Suprapubic skin (tissue), 4 donors: ENCODE measurements around the gene TIGIT. TPM values are rescaled to one million over a fixed set of nuclear protein-coding genes. Genes with fewer than 3 reads are reported as not detected.

Experiments
- DNase-seq, 2 donors: peaks; one replicate each; pipeline ENCODE4 v3.0.0-alpha.2; 2019; ENCODE audit warnings: low spot score in 2 of 2
- H3K27ac ChIP-seq: fragments of 200-600 bp; sonication (generic); one replicate; pipeline ENCODE4 v1.5.1; 2019
- H3K27me3 ChIP-seq: fragments of 200-600 bp; sonication (generic); one replicate; pipeline ENCODE4 v1.5.1; 2019
- H3K36me3 ChIP-seq: fragments of 200-600 bp; sonication (generic); one replicate; pipeline ENCODE4 v1.5.1; 2019
- H3K4me1 ChIP-seq: fragments of 200-600 bp; sonication (generic); one replicate; pipeline ENCODE4 v1.5.1; 2019
- H3K4me3 ChIP-seq: fragments of 200-600 bp; sonication (generic); one replicate; pipeline ENCODE4 v1.5.1; 2019; ENCODE audit warnings: mild to moderate bottlenecking
- H3K9me3 ChIP-seq: fragments of 200-600 bp; sonication (generic); one replicate; pipeline ENCODE4 v1.5.1; 2019
- EP300 ChIP-seq: sonication (generic); formaldehyde crosslinking; IDR thresholded peaks from one replicate; pipeline ENCODE4 v1.6.1; 2017; ENCODE audit warnings: antibody characterized with exemption
- POLR2A ChIP-seq, 2 donors: fragments of 450-650 bp; IDR thresholded peaks; one replicate each; pipeline ENCODE4 v1.6.1; 2017; ENCODE audit warnings: antibody characterized with exemption in 2 of 2, mild to moderate bottlenecking in 2 of 2, moderate library complexity in 2 of 2
- POLR2AphosphoS5 ChIP-seq, 3 donors: sonication (generic); formaldehyde crosslinking; IDR thresholded peaks; one replicate each; pipeline ENCODE4 v1.6.1; 2017; ENCODE audit warnings: antibody characterized with exemption in 3 of 3
- WGBS: methylation state at CpG from one replicate; pipeline ENCODE4 v1.1.5; 2018; 5-methylcytosine and 5-hydroxymethylcytosine counted together
- total RNA-seq, 4 donors: library from RNA; depleted of rRNA; stranded (reverse); fragments of >200 nt; gene quantifications; one replicate each; pipeline ENCODE4 v1.1.0, GENCODE V29; 2016
- TF ChIP-seq, protein P1 (sequence below), 2 donors: fragments of 200-600 bp in 1 of 2; fragments of 450-650 bp in 1 of 2; sonication (generic) in 1 of 2; IDR thresholded peaks; one replicate each; pipeline ENCODE4 v1.5.1; 2016 to 2019; ENCODE audit warnings: antibody characterized with exemption in 2 of 2, mild to moderate bottlenecking in 1 of 2, moderate library complexity in 1 of 2

Gene TIGIT
- total RNA-seq, 4 donors from 2014 or later, result 0.30 TPM; not detected in 3

- H3K27ac ChIP-seq, result no peak overlapping the region
- no peak for TF ChIP-seq POLR2A (IDR thresholded peaks at IDR 0.05)
These were observed 57.4 kb downstream of the TIGIT start for GRCh38 chr3:114351123-114351821.

GRCh38 chr3:114351822-114352145 is 58.0 kb downstream of the TIGIT start:
- TF ChIP-seq EP300 (no peak), POLR2AphosphoS5 (IDR thresholded peaks at IDR 0.05) (no peak), POLR2A (IDR thresholded peaks at IDR 0.05) (no peak)
- TF ChIP-seq, protein P1, sequence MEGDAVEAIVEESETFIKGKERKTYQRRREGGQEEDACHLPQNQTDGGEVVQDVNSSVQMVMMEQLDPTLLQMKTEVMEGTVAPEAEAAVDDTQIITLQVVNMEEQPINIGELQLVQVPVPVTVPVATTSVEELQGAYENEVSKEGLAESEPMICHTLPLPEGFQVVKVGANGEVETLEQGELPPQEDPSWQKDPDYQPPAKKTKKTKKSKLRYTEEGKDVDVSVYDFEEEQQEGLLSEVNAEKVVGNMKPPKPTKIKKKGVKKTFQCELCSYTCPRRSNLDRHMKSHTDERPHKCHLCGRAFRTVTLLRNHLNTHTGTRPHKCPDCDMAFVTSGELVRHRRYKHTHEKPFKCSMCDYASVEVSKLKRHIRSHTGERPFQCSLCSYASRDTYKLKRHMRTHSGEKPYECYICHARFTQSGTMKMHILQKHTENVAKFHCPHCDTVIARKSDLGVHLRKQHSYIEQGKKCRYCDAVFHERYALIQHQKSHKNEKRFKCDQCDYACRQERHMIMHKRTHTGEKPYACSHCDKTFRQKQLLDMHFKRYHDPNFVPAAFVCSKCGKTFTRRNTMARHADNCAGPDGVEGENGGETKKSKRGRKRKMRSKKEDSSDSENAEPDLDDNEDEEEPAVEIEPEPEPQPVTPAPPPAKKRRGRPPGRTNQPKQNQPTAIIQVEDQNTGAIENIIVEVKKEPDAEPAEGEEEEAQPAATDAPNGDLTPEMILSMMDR (IDR thresholded peaks at IDR 0.05), result no peak
- DNase-seq, result no peak
- 100% methylated on average over 9 of the region's 9 CpGs for WGBS
- H3K9me3 ChIP-seq, result no peaks in the 10 kb centered on the region
- H3K4me3 ChIP-seq, result no peak overlapping the region
- no peaks in the 10 kb centered on the region for H3K4me1 ChIP-seq
- H3K36me3 ChIP-seq, result peaks cover 33% of the 10 kb centered on the region
- H3K27ac ChIP-seq, result no peak overlapping the region
- H3K27me3 ChIP-seq, result no peaks in the 10 kb centered on the region

More at GRCh38 chr3:114351123-114351821, 57.4 kb downstream of the TIGIT start:
- no peak for DNase-seq
- Histone ChIP-seq H3K4me3 (no peak overlapping the region), H3K36me3 (peaks cover 33% of the 10 kb centered on the region), H3K27me3 (no peaks in the 10 kb centered on the region), H3K9me3 (no peaks in the 10 kb centered on the region), H3K4me1 (no peaks in the 10 kb centered on the region)
- WGBS, result 98% methylated on average over 55 of the region's 64 CpGs

- H3K4me1 ChIP-seq, result no peaks in the 10 kb centered on the region
- no peaks in the 10 kb centered on the region for H3K9me3 ChIP-seq
- H3K4me3 ChIP-seq, result no peak overlapping the region
- H3K36me3 ChIP-seq, result peaks cover 11% of the 10 kb centered on the region
- no peaks in the 10 kb centered on the region for H3K27me3 ChIP-seq
- no peak for DNase-seq
- TF ChIP-seq POLR2AphosphoS5 (IDR thresholded peaks at IDR 0.05) (no peak), EP300 (no peak), POLR2A (IDR thresholded peaks at IDR 0.05) (no peak)
- TF ChIP-seq, protein P1 (IDR thresholded peaks at IDR 0.05), result no peak
- no peak overlapping the region for H3K27ac ChIP-seq
These were observed 61.8 kb downstream of the TIGIT start for GRCh38 chr3:114355653-114356052.

- no peaks in the 10 kb centered on the region for H3K4me1 ChIP-seq
- TF ChIP-seq EP300, result no peak
- TF ChIP-seq POLR2A (IDR thresholded peaks at IDR 0.05), result no peak
- TF ChIP-seq, protein P1 (IDR thresholded peaks at IDR 0.05), result no peak
- no peak for TF ChIP-seq POLR2AphosphoS5 (IDR thresholded peaks at IDR 0.05)
- WGBS, result 67% methylated on average over 4 of the region's 4 CpGs
These were observed 62.2 kb downstream of the TIGIT start for GRCh38 chr3:114356066-114356465.

GRCh38 chr3:114356525-114356924 is 62.7 kb downstream of the TIGIT start:
- no peak for DNase-seq
- Histone ChIP-seq H3K4me3 (no peak overlapping the region), H3K4me1 (no peaks in the 10 kb centered on the region), H3K27me3 (no peaks in the 10 kb centered on the region), H3K9me3 (no peaks in the 10 kb centered on the region), H3K27ac (no peak overlapping the region), H3K36me3 (peaks cover 3% of the 10 kb centered on the region)
- 80% methylated on average over 1 of the region's 1 CpG for WGBS
- TF ChIP-seq, protein P1 (IDR thresholded peaks at IDR 0.05), result no peak
- TF ChIP-seq POLR2A (IDR thresholded peaks at IDR 0.05) (no peak), POLR2AphosphoS5 (IDR thresholded peaks at IDR 0.05) (no peak)

More at GRCh38 chr3:114356066-114356465, 62.2 kb downstream of the TIGIT start:
- no peak overlapping the region for H3K27ac ChIP-seq
- no peak overlapping the region for H3K4me3 ChIP-seq
- H3K9me3 ChIP-seq, result no peaks in the 10 kb centered on the region
- peaks cover 7% of the 10 kb centered on the region for H3K36me3 ChIP-seq
- no peak for DNase-seq
- H3K27me3 ChIP-seq, result no peaks in the 10 kb centered on the region

Other genes starting within 250 kb of the TIGIT start
- 10 to 100 TPM in 1 of 4 donors, 1 to 10 TPM in 3; 2.6 to 10.9 (median 4.8) TPM for gene CCDC191, start 237.5 kb upstream of the TIGIT start, total RNA-seq
- gene QTRT2, start 237.3 kb upstream of the TIGIT start, total RNA-seq, result 10 to 100 TPM; 16.4 to 19.7 (median 18.9) TPM
- gene DRD3, start 115.0 kb upstream of the TIGIT start, total RNA-seq, result not detected
- not detected for gene ZNF80, start 56.5 kb upstream of the TIGIT start, total RNA-seq